Measurements from ENCODE around the gene RAB17.

The RAB17 gene, protein sequence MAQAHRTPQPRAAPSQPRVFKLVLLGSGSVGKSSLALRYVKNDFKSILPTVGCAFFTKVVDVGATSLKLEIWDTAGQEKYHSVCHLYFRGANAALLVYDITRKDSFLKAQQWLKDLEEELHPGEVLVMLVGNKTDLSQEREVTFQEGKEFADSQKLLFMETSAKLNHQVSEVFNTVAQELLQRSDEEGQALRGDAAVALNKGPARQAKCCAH

DNA sequence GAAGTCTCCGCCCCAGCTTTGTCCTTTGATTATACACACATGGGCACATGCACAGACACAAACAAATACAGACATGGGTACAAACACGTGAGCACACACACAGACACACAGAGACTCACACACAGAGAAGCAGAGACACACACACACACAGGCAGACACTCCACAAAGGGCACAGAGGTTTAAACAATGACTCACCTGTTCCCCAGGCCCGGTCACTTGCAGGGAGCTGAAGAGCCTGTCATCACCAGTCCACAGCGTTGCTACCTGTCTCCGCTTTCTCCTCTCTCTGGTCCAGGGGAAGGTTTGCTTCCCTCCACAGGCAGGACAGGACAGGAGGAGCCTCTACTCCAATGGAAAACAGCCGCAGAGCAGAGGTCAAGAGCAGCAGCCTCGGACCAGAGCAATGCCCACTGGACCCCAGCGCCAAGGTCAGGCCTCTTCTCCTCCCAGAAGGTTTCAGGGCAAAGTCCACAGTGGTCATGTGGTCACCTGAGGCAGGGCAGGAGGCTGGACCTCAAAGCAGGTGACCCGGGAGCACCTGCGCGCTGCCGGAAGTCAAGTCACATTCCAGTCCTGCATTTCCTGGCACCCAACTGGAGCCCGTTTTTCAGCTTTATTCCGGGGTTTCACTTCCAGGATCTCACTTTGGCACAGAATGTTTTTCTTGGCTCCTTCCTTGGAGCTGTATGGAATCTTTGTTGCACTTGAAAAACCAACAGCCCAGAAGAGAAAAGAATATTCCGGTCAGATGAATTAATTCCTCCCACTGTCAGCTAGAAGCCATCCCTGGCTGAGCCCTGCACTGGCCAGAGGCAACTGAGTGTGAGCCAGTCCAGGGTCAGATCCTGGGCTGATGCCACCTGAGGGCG, at the start of gene RAB17:
Gene RAB17 (minus strand): TSS at position 463 of the 869 bp plus-strand sequence. CDS start 4,580 bp downstream, outside the sequence.
- no peak for DNase-seq (ENCODE audit: low read depth in 2 of 2)

DNA sequence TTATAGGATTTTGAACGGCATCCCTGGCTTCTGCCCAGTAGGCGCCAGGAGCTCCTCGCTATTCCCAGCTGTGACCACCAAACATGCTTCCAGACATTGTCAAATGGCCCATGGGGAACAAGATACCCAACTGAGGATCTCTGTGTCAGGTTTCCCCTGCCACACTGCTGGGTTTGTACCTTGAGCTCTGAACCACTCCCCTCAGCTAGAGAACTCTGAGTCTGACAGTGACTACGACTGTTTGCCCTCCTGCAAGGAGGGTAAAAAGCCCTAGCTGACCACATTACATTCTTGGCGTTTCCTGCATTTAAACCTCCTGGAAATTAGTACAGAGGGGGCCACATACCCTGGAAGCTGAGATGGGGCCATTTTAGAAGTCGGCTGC, 49.3 kb upstream of the RAB17 start:
- no peak for DNase-seq (ENCODE audit: low read depth in 2 of 2)

DNA sequence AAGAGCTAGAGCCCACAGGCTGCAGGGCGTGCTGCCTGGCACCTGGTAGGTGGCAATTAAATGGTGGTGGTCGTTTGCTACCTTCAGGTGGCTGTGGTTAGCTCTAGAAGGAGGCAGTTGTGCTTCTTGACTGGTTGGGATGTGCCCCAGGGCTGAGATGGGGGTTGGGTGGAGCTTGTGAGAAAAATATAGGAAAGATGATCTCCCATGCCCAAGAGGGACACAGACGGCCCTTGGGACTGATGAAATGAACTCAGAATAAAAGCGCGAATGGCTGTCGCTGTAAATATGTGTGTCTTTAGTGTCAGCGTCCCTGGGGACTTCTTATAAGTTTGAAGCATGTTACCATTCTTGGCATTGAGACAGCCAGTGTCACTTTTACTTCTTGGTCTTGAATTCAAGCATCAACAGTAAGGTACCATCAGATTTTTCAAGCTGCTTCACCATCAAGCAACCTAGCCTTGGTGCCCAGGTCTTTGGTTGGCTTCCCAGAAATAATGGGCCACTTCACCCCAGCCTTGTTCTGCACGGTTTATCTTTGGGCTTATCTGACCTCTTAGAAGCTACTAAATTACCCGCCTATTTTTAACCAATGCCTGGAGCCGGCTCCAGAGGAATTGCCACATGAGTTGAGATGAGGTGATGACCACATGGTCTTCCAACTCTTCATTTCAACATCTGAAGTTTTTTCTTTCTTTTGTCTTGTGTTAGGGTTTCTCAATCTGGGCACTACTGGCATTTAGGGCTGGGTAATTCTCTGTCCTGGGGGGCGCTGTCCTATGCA, 48.7 kb upstream of the RAB17 start:
- no peak for DNase-seq (ENCODE audit: low read depth in 2 of 2)

DNA sequence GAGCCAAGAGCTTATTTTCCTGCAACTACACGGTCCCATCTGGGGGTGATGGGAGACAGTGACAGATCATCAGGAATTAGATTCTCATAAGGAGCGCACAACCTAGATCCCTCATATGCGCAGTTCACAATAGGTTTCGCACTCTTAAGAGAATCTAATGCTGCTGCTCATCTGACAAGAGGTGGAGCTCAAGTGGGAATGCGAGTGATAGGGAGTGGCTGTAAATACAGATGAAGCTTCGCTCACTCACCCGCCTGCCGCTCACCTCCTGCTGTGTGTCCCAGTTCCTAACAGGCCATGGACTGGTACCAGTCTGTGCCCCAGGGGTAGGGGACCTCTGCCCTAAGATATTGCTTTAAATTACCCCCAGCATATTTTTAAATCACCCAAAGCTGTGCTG, 47.6 kb upstream of the RAB17 start:
- DNase-seq (ENCODE audit: low read depth in 2 of 2), result no peak

DNA sequence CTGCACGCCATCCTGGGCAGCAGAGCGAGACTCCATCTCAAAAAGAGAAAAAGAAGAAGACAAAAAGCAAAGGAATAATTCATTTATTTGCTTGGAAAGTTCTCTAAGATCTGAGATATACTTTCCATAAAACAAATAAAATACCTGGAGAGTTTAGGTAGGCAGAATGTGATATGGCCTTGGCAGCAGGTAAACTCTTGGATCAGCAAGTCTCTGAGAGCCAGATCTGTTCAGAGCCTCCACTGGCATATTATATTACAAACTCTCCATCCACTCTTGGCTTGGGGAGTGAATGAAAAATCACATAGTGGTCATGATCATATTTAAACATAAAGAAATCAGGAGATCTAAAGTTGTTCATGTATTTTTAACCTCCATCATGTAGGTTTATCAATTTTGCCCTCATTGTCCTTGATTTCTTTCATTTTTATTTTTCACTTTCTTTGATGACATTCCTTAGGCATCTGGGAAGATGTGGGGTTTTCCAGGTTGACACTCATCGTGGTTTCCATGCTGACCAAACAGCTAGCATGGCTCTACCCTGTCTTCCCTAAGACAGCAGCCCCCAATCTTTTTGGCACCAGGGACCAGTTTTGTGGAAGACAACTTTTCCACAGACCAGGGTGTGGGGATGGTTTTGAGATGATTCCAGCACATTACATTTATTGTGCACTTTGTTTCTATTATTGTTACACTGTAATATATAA, 47.0 kb upstream of the RAB17 start:
- DNase-seq (ENCODE audit: low read depth in 2 of 2), result no peak

DNA sequence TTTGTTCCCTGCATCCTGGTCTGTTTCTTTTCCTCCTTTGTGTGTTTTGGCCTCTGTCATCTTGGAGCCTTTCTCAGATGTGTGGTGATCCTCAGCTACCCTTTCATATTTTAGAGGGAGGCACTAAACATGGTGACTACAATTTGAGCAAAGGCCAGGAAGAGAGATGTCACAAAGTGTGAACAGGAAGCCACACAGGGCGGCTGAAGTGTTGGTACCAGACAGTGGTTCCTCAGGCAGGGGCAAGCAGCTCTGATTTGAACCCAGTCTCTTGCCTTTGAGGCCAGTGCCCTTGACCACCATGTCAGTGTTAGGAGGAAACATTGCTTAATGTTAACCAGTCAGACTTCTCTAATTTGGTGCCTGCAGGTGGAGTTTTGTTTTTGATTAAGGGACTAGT, 46.0 kb upstream of the RAB17 start:
- DNase-seq (ENCODE audit: low read depth in 2 of 2), result no peak

DNA sequence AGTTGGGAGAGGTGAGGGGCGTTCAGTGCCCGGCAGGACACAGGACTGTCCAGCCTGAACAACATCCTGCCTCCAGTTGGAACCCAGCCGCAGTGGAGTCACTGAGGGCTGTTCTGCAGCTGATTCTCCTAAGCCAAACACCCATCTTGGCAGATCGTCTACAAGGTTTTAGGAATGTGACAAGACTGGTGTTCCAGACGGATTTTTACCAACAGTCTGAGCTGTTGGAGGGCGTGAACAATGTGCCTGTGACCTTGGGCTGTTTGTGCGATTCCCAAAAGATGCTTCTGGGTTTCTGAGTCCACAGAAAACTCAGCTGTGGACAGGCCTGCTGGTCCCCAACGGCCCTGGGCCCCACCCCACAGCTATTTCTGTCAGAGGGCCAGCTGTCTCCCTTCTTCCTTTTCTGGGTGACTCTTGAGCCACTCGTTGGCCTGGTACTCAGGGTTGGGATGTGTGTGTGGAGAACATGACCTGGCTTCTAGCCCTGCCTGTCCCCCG, 42.6 kb upstream of the RAB17 start:
- DNase-seq (ENCODE audit: low read depth in 2 of 2), result no peak

DNA sequence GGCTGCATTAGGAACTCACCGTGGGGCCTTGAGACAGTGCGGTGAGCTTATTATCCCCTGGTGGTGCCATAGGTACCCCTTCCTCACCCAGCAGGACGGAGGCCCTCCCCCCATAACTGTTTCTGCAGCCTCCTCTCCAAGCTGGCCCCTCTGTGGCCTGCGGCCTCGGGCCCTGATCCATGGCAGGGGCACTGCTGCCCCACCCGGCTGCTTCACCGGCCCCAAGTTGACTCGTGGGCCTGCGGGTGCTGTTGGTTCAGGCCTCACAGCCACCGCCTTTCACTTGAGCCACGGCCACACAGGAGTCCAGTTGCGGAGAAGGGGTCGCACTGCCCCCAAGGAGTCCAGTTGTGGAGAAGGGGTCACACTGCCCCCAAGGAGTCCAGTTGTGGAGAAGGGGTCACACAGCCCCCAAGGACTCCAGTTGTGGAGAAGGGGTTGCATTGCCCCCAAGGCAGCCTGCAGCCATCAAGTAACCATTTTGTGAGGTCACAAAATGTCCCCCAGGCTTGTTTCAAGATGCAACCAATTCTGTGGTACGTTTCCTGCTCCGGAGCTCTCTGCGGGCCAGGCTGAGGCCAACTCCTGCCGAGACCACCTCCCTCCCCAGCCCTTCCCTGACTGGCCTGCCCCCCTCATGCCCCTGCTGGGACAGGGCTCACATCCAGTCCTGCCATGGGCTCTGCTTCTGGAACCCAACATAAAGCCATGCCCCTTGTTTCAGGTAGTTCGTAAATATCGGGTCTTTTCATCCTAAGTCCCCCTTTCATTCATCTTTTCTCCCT, 41.5 kb upstream of the RAB17 start:
- DNase-seq (ENCODE audit: low read depth in 2 of 2), result no peak

DNA sequence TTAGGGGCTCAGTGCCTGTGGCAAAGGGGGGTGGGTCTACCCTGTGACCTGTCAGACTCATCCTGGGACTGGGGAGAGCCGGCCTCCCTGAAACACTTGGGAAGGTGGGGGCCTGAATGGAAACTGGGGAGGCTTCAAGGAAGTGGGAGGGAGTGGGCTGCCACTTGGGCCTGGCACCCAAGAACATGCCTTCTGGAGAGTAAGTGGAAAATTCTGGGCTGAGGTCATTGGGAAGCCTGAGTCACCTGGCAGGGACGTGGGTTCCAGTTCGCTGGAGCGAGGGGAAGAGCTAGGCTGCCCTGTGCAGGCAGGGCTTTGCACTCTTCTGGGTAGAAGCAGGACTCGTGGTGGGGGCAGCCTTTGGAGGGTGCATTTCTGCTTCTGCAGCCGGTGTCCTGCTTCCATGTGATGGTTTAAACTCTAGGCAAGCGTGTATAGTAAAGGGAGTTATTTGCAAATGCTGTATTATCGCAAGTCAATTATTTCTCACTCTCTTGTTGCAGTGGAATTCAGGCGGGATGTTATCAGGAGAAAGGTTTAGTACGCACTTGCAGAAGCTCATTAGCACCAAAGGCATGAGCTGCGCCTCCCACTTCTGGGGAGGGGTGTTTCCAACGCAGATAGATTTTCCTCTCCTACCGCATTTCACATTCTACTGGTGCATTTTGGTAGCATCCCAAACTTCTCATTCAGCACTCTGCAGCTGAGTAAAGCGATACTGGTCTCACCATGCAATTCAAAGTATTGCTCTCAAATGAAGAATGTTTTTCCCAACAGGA, 40.7 kb upstream of the RAB17 start:
- DNase-seq (ENCODE audit: low read depth in 2 of 2), result no peak

DNA sequence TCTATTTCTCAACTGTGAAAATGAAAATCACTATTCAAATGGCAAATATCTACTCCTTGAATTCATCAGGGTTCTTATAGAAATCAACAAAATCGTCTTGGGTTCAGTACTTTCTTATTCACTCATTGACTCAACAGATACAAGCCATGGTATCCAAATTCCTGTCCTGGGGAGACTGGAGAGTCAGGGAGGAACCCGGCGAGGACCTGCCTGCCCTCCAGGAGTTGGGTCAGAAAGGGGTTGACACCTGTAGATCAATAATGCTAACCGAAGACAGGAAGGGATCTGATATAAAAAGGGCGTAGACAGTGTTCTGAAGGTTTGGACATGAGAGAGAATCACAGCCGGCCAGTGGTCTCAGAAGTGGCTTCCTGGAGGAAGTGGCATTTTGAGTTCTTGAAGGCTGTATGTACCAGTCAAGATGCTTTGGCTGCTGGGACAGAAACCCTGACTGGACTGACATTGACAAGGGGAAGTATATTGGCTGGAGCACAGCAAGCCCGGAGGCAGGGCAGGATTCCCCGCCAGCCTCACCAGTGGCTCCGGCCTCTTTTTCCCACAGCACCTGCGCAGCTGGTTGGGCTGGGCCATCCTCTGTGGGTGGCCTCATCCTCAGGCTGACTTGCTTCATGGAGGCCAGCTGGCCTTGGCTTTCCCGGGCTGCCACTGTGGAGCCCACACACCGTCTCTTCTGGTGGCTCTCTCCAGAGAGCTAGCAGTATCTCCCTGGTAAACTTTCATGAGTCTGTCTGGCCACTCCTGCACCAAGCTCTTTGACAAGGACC, 39.9 kb upstream of the RAB17 start:
- DNase-seq (ENCODE audit: low read depth in 2 of 2), result no peak

DNA sequence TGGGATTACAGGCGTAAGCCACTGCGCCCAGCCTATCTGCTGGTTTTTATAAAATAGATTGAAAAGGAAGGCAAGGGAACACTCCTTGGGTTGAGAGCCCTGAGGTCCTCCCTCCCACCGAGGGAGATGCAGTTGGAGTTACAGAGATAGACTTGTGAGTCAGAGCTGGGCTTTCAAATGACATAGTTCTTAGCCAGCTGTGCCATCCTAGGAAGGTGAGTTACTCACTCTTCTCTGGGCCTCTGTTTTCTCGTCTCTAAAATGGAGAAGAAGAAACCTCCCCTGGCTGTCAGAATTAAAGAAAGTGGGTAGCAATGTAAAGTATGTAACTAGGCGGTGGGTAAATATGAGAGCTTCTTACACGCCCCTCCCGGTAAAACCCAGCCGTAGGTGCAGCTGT, 39.2 kb upstream of the RAB17 start:
- no peak for DNase-seq (ENCODE audit: low read depth in 2 of 2)

DNA sequence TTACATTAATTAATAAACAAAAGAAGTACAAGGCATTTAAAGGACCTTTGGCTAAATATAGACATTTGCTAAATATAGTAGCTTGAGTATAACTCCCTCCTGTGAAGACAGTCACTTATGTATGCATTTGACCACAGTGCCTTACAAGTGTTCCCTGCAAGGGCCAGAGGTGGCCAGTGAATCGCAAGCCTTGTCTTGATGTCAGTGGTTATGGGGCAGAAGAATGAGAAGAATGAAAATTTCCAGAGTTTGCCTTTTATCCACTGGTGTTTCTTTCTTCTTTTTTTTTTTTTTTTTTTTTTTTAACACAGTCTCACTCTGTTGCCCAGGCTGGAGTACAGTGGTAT, 38.6 kb upstream of the RAB17 start:
- DNase-seq (ENCODE audit: low read depth in 2 of 2), result no peak

DNA sequence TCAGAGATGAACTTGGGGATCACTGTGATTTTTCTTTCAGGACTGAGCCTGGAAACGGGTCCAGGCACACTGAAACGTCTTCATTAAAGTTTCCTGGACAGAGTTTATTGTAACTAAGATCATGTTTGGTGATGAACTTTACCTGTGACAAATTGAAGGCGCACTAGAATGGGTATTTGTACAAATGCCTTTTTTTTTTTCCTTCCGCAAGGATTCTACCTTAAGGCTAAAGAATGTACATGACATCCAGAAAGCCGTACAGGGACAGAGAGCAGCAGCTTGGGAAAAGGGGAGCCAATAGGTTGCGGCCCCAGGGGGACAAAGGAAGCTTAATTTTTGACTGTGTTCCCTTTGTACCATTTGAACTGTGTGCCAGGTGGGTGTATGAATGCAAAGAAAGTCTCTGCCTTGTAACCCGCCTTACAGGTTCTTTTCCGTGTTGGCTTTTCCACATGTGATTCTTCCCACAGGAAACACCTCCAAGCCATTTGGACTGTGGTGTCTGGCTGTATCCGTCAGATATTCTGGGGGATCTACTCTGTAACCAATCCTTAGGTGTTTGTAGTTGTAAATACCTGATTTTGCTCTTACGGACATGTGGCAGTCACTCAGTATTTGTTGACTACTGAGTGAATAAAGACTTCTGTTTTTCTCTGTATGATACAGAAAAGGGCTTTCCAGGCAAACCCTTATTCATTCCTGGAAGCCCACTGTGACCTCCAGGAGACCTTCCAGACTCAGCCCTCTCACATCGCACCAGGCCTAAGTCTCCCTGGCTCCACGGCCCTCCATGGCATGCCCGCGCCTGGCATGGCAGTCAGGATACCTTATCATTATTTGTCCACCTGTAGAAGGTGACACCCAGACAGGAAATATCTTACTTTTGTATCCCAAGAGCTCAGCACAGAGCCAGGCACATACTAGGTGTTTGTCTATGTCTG, 38.0 kb upstream of the RAB17 start:
- no peak for DNase-seq (ENCODE audit: low read depth in 2 of 2)

DNA sequence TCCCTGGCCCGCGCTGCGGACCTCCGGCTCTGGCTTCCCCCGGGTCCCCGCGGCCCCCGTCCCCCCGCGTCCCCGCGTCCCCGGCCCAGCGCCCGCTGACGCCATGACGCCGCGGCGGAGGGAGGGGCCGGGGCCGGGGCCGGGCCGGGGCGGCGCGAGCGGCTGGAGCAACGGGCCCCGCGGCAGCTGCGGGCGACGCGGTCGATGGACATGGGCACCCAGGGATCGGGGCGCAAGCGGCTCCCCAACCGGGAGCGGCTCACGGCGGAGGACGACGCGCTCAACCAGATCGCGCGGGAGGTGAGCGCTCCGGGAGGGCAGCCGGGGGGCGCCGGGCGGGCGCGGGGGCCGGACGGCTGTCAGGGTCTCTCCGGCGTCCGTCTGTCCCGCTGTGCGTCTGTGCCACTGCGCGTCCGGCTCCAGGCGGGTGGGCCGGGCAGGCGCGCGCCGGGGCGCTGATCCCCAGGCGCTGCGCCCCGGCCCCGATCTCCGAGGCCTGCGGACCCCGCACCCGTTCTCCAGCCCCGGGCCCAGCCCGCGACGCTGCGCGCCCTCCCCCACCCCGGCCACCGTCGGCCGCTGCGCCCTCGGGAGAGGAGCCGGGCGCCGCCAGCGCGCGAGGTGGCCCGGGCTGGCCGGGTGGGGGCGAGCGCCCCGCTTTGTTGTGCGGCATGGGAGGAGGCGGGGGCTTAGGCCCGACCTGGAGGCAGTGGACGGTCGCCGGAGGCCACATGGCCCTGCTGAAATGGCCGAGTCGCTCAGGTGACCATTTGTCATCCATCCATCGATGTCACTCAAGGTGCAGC, 37.1 kb upstream of the RAB17 start, which contains the start of gene LRRFIP1:
Gene LRRFIP1 (plus strand): TSS at position 147 of the 806 bp plus-strand sequence. CDS start 58 bp downstream, at position 205.
- no peak for DNase-seq (ENCODE audit: low read depth in 2 of 2)

DNA sequence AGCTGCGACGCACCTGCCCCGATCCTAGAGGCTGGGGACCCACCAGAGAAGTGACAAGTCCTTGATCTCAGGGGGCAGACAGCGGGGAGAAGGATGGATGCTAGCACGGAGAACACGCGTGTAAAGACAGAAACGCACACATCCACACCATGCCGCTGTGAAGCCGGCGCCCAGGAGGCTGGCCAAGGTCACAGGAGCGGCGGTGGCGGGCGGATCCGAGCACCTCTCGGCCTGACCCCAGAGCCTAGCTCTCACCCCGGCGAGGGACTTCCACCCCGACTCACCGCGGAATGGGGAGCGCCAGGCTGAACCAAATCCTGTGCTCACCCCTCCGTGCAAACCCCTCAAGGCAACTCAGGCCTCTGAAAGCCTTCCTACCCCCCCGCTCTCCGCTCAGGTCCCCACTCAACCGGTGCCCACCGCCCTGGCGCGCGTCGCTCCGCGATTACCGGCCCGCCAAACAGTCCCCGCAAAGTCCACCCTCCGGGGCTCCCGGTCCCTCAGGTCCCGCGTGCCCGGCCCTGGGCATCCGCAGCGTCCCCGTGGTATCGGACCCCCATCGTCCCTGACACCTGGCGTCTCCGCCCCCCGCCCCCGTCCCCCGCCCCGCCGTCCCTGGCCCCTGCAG, 36.4 kb upstream of the RAB17 start:
- no peak for DNase-seq (ENCODE audit: low read depth in 2 of 2)

DNA sequence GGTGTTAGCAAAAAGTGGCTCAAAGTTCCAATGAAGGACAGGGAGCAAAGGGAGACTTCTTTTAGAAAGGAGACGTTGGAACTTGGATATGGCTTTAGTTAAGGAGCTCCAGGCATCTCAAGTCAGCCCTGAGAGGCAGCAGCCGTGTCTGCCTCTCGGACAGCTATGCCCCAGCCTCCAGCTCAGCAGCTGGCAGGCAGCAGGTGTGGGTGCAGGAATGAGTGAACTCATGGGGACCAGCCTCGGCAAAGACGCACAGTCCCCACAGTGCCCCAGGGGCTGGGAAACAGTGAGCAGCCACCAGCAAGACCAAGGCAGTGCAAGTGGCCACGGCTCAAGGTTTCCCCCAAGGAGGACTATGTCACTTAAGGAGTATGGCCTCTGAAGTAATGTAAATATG, 35.2 kb upstream of the RAB17 start:
- DNase-seq (ENCODE audit: low read depth in 2 of 2), result no peak

DNA sequence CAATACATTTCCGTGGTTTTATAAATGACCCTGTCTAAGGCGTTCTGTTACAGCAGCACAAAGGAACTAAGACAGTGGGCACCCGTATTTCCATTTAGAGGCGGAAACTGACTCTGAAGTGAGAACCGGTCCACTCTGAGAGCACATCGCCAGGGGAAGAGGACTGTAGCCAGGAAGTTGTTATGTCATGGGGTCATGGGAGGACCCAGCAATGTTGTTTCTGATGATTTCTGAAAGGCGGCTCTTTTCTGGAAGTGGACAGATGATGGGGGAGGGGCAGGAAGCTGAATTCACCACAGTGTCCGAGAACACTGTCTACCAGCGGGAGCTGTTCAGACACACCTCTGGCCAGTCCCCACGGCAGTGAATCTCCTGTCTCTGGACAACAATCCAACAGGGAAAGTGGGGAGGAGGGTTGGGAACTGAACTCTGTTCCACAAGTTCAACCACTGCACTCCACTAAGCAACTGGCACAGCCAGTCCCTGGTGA, 34.7 kb upstream of the RAB17 start:
- no peak for DNase-seq (ENCODE audit: low read depth in 2 of 2)
